IPS-18a (cell line): ENCODE measurements around the gene MAD1L1.

ENCODE experiments used
- H3K27ac ChIP-seq: one replicate; pipeline ENCODE4 v1.5.1; 2013; ENCODE audit warnings: low read length
- H3K27me3 ChIP-seq: one replicate; pipeline ENCODE4 v1.6.1; 2013; ENCODE audit warnings: mild to moderate bottlenecking, low read length; ENCODE audit not compliant: control insufficient read depth, insufficient read depth
- H3K36me3 ChIP-seq: one replicate; pipeline ENCODE4 v1.6.1; 2013; ENCODE audit warnings: low read depth, low read length; ENCODE audit not compliant: control insufficient read depth
- H3K4me1 ChIP-seq: one replicate; pipeline ENCODE4 v1.6.1; 2013; ENCODE audit warnings: low read depth, low read length; ENCODE audit not compliant: control insufficient read depth
- H3K4me3 ChIP-seq: one replicate; pipeline ENCODE4 v1.5.1; 2013; ENCODE audit warnings: low read length
- H3K9ac ChIP-seq: one replicate; pipeline ENCODE4 v1.6.1; 2013; ENCODE audit warnings: mild to moderate bottlenecking, low read length, moderate library complexity
- H3K9me3 ChIP-seq: one replicate; pipeline ENCODE4 v1.6.1; 2013; ENCODE audit warnings: low read depth, low read length; ENCODE audit not compliant: control insufficient read depth

Gene MAD1L1

GRCh38 chr7:1868516-1869165, 364.1 kb downstream of the MAD1L1 start:
- H3K27ac ChIP-seq = no peak overlapping the region
- H3K4me1 ChIP-seq = peaks cover 5% of the 10 kb centered on the region
- no peaks in the 10 kb centered on the region for H3K27me3 ChIP-seq
- no peaks in the 10 kb centered on the region for H3K36me3 ChIP-seq
- no peaks in the 10 kb centered on the region for H3K9me3 ChIP-seq
- H3K4me3 ChIP-seq = no peak overlapping the region
- no peak overlapping the region for H3K9ac ChIP-seq

DNA sequence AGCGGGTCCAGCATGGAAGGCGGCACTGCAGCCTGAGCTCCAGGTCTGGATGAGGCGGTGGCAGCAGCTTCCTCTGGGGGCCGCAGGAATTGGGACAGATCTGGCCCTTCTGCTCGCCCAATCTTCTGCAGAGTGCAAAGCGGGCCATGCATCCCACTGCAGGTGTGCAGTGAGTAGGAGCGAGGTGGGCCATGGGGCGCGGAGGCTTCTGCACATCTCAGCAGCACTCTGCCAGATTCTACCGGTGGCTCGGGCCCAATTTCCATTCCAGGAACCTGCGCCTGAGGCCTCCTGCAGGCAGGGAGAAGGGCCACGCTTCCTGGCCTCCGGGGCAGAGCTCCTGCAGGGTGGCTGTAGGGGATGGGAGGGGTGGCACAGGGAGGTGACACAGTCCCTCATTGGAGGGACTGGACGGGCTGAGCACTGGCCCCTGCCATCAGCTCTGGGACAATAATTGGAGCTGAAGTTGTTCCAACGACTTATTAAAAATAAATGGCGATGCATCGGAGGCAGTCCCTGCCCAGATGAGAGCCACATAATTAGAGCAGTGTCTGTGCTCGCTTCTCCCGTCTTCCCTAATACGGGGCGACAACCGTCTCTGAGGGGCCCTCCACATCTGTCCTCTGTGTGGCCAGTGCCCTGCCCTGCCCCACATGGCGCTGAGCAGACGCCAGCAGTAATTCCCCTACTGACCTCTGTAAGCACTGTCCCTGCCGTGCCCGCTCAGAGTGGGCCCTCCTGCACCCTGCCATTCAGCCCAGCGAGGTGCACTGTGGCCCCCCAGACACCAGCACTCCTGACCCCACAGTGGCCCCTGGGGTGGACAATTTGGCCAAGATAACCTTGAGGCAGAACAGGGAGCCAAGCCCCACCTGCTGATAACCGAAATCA, 365.1 kb downstream of the MAD1L1 start:
- Histone ChIP-seq H3K9ac (no peak overlapping the region), H3K4me1 (peaks cover 5% of the 10 kb centered on the region), H3K36me3 (no peaks in the 10 kb centered on the region), H3K27me3 (no peaks in the 10 kb centered on the region), H3K9me3 (no peaks in the 10 kb centered on the region), H3K4me3 (no peak overlapping the region), H3K27ac (no peak overlapping the region)

DNA sequence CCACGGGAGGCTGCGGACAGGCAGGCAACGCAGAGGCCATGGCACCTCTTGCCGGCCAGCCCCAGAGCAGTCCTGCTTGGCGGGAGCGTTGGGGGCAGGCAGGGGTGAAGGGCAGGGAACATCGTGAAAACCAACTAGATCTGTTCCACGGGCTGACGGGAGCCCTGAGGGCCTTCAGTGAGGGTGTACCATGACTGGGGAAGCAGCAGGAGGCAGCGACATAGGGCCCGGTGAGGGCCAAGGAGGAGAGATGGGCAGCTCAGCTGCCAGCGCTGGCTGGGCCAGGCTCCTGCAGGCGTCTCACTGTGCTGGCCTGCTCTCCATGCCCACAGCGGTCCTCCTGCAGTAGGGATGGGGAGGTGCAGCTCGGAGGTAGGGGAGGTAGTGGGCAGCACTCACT, 366.1 kb downstream of the MAD1L1 start:
- Histone ChIP-seq H3K4me3 (no peak overlapping the region), H3K9me3 (no peaks in the 10 kb centered on the region), H3K4me1 (peaks cover 5% of the 10 kb centered on the region), H3K27ac (no peak overlapping the region), H3K36me3 (no peaks in the 10 kb centered on the region), H3K27me3 (no peaks in the 10 kb centered on the region), H3K9ac (no peak overlapping the region)

DNA sequence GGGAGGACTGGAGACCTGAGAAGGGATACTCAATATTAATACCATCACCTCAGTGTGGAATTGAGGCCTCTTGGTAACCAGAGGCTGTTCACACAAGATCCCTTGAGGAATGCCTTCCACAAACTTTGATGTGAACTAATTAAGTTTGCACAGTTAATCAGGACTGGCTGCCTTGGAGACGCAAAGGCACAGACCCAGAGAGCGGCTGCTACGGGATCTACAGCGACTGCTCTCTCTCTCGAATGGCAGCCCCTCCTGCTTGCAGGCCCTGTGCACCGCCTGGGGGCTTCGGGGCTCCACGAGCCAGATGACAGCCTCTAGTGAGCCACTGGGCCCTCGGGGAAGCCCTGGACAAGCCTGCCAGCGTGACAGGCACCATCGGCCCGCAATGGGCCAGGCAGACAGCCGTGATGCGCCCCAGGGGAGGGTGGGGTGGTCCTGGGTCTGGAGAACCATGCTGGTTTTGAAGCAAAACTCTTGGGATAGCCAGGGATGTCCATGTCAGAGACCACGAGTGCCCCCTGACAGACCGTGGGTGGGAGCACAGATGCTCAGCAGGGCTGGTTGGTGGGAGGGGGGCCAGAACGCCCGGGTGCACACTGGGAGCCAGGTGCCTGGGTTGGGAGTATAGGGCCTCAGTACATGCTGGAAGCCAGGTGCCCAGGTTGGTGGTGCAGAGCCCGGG, 367.0 kb downstream of the MAD1L1 start:
- Histone ChIP-seq H3K36me3 (no peaks in the 10 kb centered on the region), H3K27me3 (no peaks in the 10 kb centered on the region), H3K27ac (no peak overlapping the region), H3K9me3 (no peaks in the 10 kb centered on the region), H3K4me1 (peaks cover 5% of the 10 kb centered on the region), H3K4me3 (no peak overlapping the region), H3K9ac (no peak overlapping the region)

GRCh38 chr7:1865000-1865555, 367.7 kb downstream of the MAD1L1 start:
- H3K4me1 ChIP-seq = peaks cover 5% of the 10 kb centered on the region
- H3K4me3 ChIP-seq = no peak overlapping the region
- H3K27me3 ChIP-seq = no peaks in the 10 kb centered on the region
- no peak overlapping the region for H3K27ac ChIP-seq
- H3K9ac ChIP-seq = no peak overlapping the region
- no peaks in the 10 kb centered on the region for H3K36me3 ChIP-seq
- H3K9me3 ChIP-seq = no peaks in the 10 kb centered on the region

GRCh38 chr7:1864161-1864940, 368.4 kb downstream of the MAD1L1 start:
- Histone ChIP-seq H3K9ac (no peak overlapping the region), H3K9me3 (no peaks in the 10 kb centered on the region), H3K4me1 (peaks cover 5% of the 10 kb centered on the region), H3K4me3 (no peak overlapping the region), H3K27ac (no peak overlapping the region), H3K27me3 (no peaks in the 10 kb centered on the region), H3K36me3 (no peaks in the 10 kb centered on the region)

DNA sequence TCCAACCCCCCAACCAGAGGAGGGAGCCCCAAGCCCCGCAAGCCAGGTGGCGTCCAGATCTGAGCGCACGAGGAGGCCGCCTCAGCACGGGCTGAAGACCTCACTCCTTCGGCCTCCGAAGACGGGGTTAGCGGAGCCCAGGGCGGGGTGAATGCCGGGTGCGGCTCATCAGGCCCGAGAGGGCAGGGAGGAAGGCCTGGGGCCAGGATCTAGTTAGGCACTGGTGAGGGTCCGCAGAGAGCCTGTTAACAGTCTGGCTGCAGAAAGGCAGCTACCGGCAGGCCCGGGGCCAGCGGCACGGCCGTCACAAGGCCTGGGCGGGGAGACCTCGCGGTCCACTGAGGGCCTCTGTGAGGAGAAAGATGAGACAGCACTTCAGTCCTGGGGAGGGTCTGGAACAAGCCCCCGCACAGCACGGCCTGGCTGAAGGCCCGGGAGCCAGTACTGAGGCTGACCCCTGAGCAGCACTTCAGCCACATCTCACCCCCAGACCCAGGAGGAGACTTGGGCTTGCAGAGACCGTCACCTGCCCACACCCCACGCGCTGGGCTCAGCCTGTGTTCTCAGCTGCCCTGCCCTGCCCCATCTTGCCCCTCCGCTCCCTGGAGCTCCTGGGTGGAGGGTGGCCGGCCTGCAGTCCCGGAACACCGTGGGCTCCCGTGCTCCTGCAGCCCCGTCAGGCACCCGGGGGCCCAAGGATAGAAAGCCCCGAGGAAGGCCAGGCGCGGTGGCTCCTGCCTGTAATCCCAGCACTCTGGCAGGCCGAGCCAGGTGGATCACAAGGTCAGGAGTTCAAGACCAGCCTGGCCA, 369.4 kb downstream of the MAD1L1 start:
- no peak overlapping the region for H3K4me3 ChIP-seq
- H3K9me3 ChIP-seq = no peaks in the 10 kb centered on the region
- H3K4me1 ChIP-seq = peaks cover 5% of the 10 kb centered on the region
- H3K9ac ChIP-seq = no peak overlapping the region
- no peaks in the 10 kb centered on the region for H3K27me3 ChIP-seq
- no peak overlapping the region for H3K27ac ChIP-seq
- H3K36me3 ChIP-seq = no peaks in the 10 kb centered on the region

GRCh38 chr7:1862560-1862959, 370.2 kb downstream of the MAD1L1 start:
- Histone ChIP-seq H3K36me3 (no peaks in the 10 kb centered on the region), H3K9ac (no peak overlapping the region), H3K4me3 (no peak overlapping the region), H3K27ac (no peak overlapping the region), H3K9me3 (no peaks in the 10 kb centered on the region), H3K4me1 (peaks cover 5% of the 10 kb centered on the region), H3K27me3 (no peaks in the 10 kb centered on the region)

DNA sequence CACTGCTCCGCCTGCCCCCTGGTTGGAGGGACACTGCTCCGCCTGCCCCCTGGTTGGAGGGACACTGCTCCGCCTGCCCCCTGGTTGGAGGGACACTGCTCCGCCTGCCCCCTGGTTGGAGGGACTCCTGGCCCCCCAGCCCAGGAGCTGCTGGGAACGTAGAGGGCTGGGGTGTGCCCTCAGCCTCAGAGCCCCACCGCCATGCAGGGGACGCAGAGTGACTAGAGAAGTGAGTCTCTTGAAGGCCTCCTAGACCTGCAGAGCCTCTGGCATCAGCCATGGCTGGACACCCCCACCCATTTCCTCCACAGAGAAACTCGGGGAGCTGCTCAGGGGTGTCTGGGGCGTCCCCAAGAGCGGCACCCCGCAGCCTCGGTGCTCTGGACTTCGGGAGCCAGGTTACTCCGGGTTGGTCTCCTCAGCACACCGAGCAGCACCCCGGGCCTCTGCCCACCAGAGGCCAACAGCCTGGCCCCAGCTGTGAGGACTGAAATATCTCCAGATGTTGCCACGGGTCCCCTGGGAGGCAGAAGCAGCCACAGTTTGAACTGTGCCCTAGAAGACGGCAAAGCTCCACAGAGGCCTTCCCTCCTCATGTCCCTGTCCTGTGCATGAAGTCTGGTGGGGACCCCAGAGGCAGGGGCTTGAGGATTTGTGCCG, 370.8 kb downstream of the MAD1L1 start:
- Histone ChIP-seq H3K27me3 (no peaks in the 10 kb centered on the region), H3K27ac (no peak overlapping the region), H3K9me3 (no peaks in the 10 kb centered on the region), H3K9ac (no peak overlapping the region), H3K36me3 (no peaks in the 10 kb centered on the region), H3K4me3 (no peak overlapping the region), H3K4me1 (peaks cover 5% of the 10 kb centered on the region)
